Astrocyte of the spinal cord (primary cell): ENCODE results near the gene HNRNPUL2.
A peak's percentile ranks its signal among the peaks of the same experiment; 100 is the strongest.
"Not testable (repeated sequence)": the region's sequence is repeated elsewhere in the genome, so short reads cannot be mapped to it uniquely, and the experiment has no call there.

Experiments used
- DNase-seq: peaks from one replicate; pipeline ENCODE4 v3.0.0; 2011; ENCODE audit warnings: low read depth, low spot score
- H3K4me3 ChIP-seq: 2 replicates; pipeline ENCODE4 v1.5.1; 2011; ENCODE audit warnings: low read depth, mild to moderate bottlenecking, low read length, moderate library complexity
- in situ Hi-C: cut with HindIII; loops from 2 replicates; pipeline ENCODE4 v1.10.0; 2017; ENCODE audit warnings: low sequenced_read_pairs
- TF ChIP-seq, protein P1 (sequence below): IDR thresholded peaks from 2 replicates; pipeline ENCODE4 v1.5.1; 2012; ENCODE audit warnings: low read depth, mild to moderate bottlenecking, low read length, inconsistent platforms

Gene HNRNPUL2

DNA sequence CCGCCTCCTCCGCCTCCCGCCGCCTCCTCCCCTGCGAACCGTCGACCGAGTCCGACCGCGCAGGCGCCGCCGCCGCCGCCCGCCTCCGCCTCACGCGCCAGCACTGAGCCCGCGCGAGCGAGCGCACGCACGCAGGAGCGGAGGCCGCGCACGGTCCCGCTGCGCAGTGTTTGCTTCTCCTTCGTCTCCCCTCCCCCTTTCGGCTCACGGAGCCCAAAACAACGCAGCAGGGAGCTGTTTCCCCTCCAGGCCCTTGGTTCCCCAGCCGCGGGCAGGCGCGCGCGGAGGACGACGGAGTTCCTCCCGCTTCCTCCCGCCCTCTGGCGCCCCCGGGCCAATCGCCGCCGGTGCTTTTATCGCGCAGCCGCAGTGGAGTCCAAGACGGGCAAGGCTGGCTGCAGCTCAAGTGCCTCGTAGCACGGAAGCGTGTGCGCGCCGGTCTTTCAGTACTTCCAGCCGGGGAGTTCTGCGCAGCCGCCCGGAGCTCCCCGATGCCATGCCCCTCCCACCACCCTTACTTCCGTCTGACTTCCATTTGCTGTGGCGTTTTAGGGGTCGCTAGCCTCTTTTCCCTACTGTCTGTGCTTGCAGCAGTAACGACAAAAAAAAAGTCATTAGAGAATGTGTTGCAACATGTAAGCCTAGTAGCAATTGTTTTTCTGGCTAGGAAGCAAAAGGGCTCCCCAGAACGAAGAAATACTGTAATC, at the start of gene HNRNPUL2:
Gene HNRNPUL2, minus strand, starts transcription at position 293 of the 707 bp plus-strand sequence. CDS start 301 bp downstream, outside the sequence.
- H3K4me3 ChIP-seq = peak within 1 kb of the TSS; percentile 78
- in situ Hi-C loops = no loop called here
- TF ChIP-seq, protein P1, sequence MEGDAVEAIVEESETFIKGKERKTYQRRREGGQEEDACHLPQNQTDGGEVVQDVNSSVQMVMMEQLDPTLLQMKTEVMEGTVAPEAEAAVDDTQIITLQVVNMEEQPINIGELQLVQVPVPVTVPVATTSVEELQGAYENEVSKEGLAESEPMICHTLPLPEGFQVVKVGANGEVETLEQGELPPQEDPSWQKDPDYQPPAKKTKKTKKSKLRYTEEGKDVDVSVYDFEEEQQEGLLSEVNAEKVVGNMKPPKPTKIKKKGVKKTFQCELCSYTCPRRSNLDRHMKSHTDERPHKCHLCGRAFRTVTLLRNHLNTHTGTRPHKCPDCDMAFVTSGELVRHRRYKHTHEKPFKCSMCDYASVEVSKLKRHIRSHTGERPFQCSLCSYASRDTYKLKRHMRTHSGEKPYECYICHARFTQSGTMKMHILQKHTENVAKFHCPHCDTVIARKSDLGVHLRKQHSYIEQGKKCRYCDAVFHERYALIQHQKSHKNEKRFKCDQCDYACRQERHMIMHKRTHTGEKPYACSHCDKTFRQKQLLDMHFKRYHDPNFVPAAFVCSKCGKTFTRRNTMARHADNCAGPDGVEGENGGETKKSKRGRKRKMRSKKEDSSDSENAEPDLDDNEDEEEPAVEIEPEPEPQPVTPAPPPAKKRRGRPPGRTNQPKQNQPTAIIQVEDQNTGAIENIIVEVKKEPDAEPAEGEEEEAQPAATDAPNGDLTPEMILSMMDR = peak; percentile 6
- peak; percentile 99 for DNase-seq

DNA sequence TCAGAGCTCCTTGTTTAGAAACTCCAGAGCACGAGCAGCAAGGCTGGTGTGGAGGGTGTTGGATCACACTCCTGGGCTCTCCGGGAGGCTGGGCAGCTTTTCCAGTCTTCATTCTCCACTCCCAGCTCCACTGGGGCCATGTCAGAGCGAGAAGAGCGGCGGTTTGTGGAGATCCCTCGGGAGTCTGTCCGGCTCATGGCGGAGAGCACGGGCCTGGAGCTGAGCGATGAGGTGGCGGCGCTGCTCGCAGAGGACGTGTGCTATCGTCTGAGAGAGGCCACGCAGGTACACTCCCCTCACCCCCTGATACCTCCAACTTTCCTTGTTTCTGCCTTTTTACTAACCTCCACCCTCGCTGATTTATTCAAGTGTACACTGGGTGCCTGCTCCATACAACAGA, 48.4 kb upstream of the HNRNPUL2 start:
- DNase-seq = no peak
- TF ChIP-seq, protein P1 = no peak
- in situ Hi-C loops = no loop called here
- no peak overlapping the region for H3K4me3 ChIP-seq

DNA sequence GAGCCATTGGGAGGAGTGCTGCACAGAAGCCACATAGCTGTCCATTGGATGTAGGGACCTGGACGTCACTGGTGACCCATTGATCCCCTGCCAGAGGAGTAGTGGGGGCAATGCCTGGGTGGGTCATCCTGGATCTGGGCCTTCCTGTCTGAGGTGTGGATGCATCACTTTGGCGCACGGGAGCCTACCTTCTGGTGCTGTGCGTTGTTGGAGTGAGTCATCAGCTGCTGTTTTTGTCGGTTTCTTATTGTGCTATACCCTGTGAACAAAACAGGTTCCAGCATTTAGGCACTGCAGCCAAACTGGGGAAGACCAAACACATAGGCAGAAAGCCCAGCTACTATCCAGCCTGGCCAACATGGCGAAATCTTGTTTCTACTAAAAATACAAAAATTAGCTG, 47.1 kb upstream of the HNRNPUL2 start:
- TF ChIP-seq, protein P1 = no peak
- no peak overlapping the region for H3K4me3 ChIP-seq
- in situ Hi-C loops = no loop called here
- no peak for DNase-seq

DNA sequence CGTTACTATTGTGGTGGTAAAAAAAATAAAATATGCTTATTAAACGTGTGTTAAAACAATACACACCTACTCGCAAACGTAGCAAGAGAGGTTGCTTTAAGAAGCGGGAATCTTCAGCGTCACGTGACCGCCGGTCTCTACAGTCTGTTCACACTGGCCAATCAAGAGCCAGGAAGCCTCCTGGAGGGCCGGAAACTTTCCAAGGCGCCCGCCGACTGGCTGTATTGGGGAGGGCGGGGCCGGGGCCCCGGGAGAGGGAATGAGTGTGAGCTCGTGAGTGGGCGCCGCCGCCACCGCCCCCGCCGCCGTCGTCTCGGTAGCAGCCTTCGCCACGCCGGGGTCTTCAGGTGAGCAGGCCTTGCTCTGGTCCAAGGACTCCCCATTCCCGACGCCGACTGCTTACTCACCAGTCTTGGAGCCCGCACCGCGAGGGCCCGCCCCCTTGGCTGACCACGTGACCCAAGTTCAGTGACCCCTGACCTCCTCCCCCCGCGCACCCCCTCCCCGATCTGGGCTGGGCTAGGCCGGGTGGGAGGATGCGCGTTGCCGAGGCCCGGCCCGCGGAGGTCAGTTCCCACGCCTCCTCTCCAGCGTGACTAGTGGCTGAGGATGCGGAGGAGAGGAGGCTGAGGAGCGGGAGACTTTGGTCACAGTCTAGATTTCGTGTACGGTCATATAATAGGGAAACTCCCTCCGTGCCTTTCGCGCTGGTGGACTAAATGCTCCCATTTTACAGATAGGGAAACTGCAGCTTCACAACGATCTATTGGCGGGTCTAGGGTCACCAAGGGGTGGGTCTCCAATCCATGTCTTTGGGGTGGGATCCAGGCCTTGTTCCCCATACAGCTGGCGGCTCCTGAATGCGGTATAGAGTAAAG, 44.1 kb upstream of the HNRNPUL2 start, which contains the start of gene TAF6L:
Gene TAF6L, plus strand, starts transcription at position 253 of the 878 bp plus-strand sequence. CDS start 4,388 bp downstream, outside the sequence.
- TF ChIP-seq, protein P1 = no peak
- peak within 1 kb of the TSS; percentile 72 for H3K4me3 ChIP-seq
- DNase-seq = peak; percentile 98
- in situ Hi-C loops = no loop called here

DNA sequence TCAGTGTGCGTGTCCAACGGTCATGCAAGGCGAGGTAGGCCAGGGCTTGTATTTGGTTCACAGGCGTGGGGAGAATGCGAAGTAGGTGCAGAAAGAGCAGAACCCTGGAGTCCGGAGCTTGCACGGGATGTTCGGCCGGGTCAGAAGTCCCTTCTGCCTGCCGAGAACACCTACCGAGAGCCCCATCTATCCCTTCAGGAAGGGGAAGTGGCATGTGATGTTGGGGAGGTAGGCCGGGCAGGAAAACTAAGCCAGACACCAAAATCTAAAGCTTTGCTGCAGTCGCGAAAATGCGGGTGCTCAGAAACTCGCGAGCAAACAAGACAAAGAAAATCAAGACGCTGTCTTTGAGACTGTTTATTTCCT, 43.5 kb upstream of the HNRNPUL2 start:
- in situ Hi-C loops = no loop called here
- DNase-seq = no peak
- peak overlapping the region; percentile 72 for H3K4me3 ChIP-seq
- TF ChIP-seq, protein P1 = no peak

DNA sequence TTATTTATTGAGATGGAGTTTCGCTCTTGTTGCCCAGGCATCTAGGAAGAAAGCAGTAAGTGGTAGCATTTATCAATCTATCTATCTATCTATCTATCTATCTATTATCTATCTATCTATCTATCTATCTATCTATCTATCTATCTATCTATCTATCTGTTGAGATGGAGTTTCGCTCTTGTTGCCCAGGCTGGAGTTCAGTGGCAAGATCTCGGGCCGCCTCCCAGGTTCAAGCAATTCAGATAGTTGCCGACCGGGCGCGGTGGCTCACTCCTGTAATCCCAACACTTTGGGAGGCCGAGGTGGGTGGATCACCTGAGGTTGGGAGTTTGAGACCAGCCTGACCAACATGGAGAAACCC, 33.6 kb upstream of the HNRNPUL2 start:
- H3K4me3 ChIP-seq = peak overlapping the region; percentile 80
- DNase-seq, in situ Hi-C loops: not testable (repeated sequence)
